Measurements from ENCODE around the gene MOB1B.

GRCh38 chr4:70880739-70881138 lies 21.4 kb upstream of the MOB1B start:
- TF ChIP-seq POLR2A (IDR thresholded peaks at IDR 0.05), result no peak
- TF ChIP-seq, protein P1, sequence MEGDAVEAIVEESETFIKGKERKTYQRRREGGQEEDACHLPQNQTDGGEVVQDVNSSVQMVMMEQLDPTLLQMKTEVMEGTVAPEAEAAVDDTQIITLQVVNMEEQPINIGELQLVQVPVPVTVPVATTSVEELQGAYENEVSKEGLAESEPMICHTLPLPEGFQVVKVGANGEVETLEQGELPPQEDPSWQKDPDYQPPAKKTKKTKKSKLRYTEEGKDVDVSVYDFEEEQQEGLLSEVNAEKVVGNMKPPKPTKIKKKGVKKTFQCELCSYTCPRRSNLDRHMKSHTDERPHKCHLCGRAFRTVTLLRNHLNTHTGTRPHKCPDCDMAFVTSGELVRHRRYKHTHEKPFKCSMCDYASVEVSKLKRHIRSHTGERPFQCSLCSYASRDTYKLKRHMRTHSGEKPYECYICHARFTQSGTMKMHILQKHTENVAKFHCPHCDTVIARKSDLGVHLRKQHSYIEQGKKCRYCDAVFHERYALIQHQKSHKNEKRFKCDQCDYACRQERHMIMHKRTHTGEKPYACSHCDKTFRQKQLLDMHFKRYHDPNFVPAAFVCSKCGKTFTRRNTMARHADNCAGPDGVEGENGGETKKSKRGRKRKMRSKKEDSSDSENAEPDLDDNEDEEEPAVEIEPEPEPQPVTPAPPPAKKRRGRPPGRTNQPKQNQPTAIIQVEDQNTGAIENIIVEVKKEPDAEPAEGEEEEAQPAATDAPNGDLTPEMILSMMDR (IDR thresholded peaks at IDR 0.05), result no peak
